K562 (cell line): ENCODE data around the gene TMEM273. TPM values are rescaled to one million over a fixed set of nuclear protein-coding genes. Genes with fewer than 3 reads are reported as not detected.

Experiments used
- BCOR ChIP-seq: fragments of 450-650 bp; IDR thresholded peaks from 2 replicates; pipeline ENCODE4 v1.6.1; 2016
- CLOCK ChIP-seq: fragments of 250-450 bp; sonication (Bioruptor Pico); IDR thresholded peaks from 2 replicates; pipeline ENCODE4 v1.4.0; 2020; ENCODE audit warnings: mild to moderate bottlenecking, moderate library complexity, borderline replicate concordance
- GABPB1 ChIP-seq: sonication (generic); formaldehyde crosslinking; IDR thresholded peaks from 2 replicates; pipeline ENCODE4 v1.8.0; 2022; ENCODE audit warnings: mild to moderate bottlenecking, missing genetic modification reagents
- GATAD2B ChIP-seq: fragments of 450-650 bp; IDR thresholded peaks from 2 replicates; pipeline ENCODE4 v1.6.1; 2017; ENCODE audit warnings: mild to moderate bottlenecking, borderline replicate concordance
- KDM2B ChIP-seq: fragments of 250-450 bp; sonication (Bioruptor Pico); IDR thresholded peaks from 2 replicates; pipeline ENCODE4 v1.8.0; 2021; ENCODE audit warnings: mild to moderate bottlenecking, moderate library complexity
- REST ChIP-seq, 2 experiments: fragments of 450-650 bp; formaldehyde crosslinking in 1 of 2; IDR thresholded peaks; 2 replicates each; pipeline versions ENCODE4 v1.4.0 to v1.6.1; 2014 to 2020; ENCODE audit warnings: mild to moderate bottlenecking in 2 of 2, borderline replicate concordance in 1 of 2, low read depth in 1 of 2
- SAFB2 ChIP-seq: fragments of 200-400 bp; formaldehyde crosslinking; IDR thresholded peaks from 2 replicates; pipeline ENCODE4 v1.6.1; 2018; ENCODE audit warnings: borderline replicate concordance, low read length, low read depth, moderate library complexity; ENCODE audit not compliant: severe bottlenecking
- SREBF2 ChIP-seq: sonication (generic); formaldehyde crosslinking; IDR thresholded peaks from 2 replicates; pipeline ENCODE4 v1.4.0; 2020; ENCODE audit warnings: mild to moderate bottlenecking, missing genetic modification reagents
- TGIF2 ChIP-seq: sonication (generic); formaldehyde crosslinking; IDR thresholded peaks from 2 replicates; pipeline ENCODE4 v1.8.1; 2022; ENCODE audit warnings: mild to moderate bottlenecking, missing genetic modification reagents, moderate library complexity
- ZC3H8 ChIP-seq: fragments of 450-650 bp; IDR thresholded peaks from 2 replicates; pipeline ENCODE4 v1.6.1; 2017
- ZNF609 ChIP-seq: sonication (generic); formaldehyde crosslinking; IDR thresholded peaks from 2 replicates; pipeline ENCODE4 v1.8.1; 2023; ENCODE audit warnings: missing genetic modification reagents, mild to moderate bottlenecking, borderline replicate concordance
- polyA plus RNA-seq, 8 experiments: library from polyadenylated mRNA; depleted of rRNA in 4 of 8; stranded (reverse) in 5 of 8; unstranded in 3 of 8; fragments of >200 nt; fragmentation: Nextera tagmentation in 2 of 8; fragmentation: Illumina TruSeq in 1 of 8; extraction: Ambion mirVana in 2 of 8; extraction: Trizol in 1 of 8; gene quantifications; 2 replicates each; pipeline versions ENCODE4 v1.2.1 to v1.2.3, GENCODE V29; 2011 to 2014; ENCODE audit warnings: inconsistent platforms in 1 of 8, missing spikeins in 1 of 8
- total RNA-seq, 7 experiments: library from RNA; depleted of rRNA in 6 of 7; stranded (reverse); fragments of >200 nt in 6 of 7; fragmentation: Illumina TruSeq in 2 of 7; extraction: Trizol in 2 of 7; gene quantifications; 2 replicates each; pipeline versions ENCODE4 v1.2.1 to v1.2.3, GENCODE V29; 2011 to 2021; ENCODE audit warnings: low replicate concordance in 1 of 7

TMEM273 gene
- total and polyA plus RNA-seq, 9 of the 15 experiments (the other 6 are each of a cell fraction or from before 2014, with no cell fraction given), result 39.2 to 131 (median 95.6) TPM

- TF ChIP-seq REST (IDR thresholded peaks at IDR 0.05; ENCODE audit: borderline replicate concordance) (no peak), REST (CRISPR knock-in tag; IDR thresholded peaks at IDR 0.05; ENCODE audit: low read depth) (no peak; the same call in 1 of the 2 replicates), ZC3H8 (no peak), SAFB2 (no peak), SREBF2 (CRISPR knock-in tag) (no peak), GATAD2B (no peak), GABPB1 (no peak), BCOR (no peak), KDM2B (CRISPR knock-in tag) (no peak), TGIF2 (CRISPR knock-in tag) (no peak), CLOCK (no peak), ZNF609 (CRISPR knock-in tag) (no peak)
These were observed 3.5 kb downstream of the TMEM273 start (continued) for GRCh38 chr10:49184642-49185111.
